OCI-LY3 (cell line): ENCODE measurements around the gene SND1.

ENCODE experiments used
- H2AFZ ChIP-seq: fragments of 200-600, 300-600 bp; shearing (Covaris generic); 2 replicates; pipeline ENCODE4 v1.6.0; 2014; ENCODE audit warnings: antibody characterized with exemption, low read depth, low read length
- H3K27ac ChIP-seq: fragments of 200-600, 300-600 bp; sonication (generic); 2 replicates; pipeline ENCODE4 v1.5.1; 2014; ENCODE audit warnings: mild to moderate bottlenecking, low read length, moderate library complexity, mixed read lengths
- H3K27me3 ChIP-seq: fragments of 200-600, 300-600 bp; sonication (generic); 2 replicates; pipeline ENCODE4 v1.6.1; 2014; ENCODE audit warnings: low read depth, low read length, mixed read lengths
- H3K36me3 ChIP-seq: fragments of 200-600, 300-600 bp; sonication (generic); replicated peaks from 2 replicates; pipeline ENCODE3; 2014; ENCODE audit warnings: low read depth, low read length, mixed read lengths
- H3K4me1 ChIP-seq: fragments of 300-600, 200-600 bp; sonication (generic); 2 replicates; pipeline ENCODE4 v1.6.1; 2014; ENCODE audit warnings: low read length, mixed read lengths
- H3K4me2 ChIP-seq: fragments of 200-600, 300-600 bp; sonication (generic); 2 replicates; pipeline ENCODE4 v1.6.1; 2014; ENCODE audit warnings: low read length, mixed read lengths
- H3K4me3 ChIP-seq: fragments of 300-600, 200-600 bp; sonication (generic); 2 replicates; pipeline ENCODE4 v1.5.1; 2014; ENCODE audit warnings: antibody characterized with exemption, mild to moderate bottlenecking, low read length, moderate library complexity
- H3K79me2 ChIP-seq: fragments of 300-600, 200-600 bp; shearing (Covaris generic); 2 replicates; pipeline ENCODE4 v1.6.1; 2014; ENCODE audit warnings: mild to moderate bottlenecking, low read length, mixed read lengths
- H3K9ac ChIP-seq: fragments of 300-600, 200-600 bp; shearing (Covaris generic); 2 replicates; pipeline ENCODE4 v1.6.0; 2014; ENCODE audit warnings: mild to moderate bottlenecking, low read length, moderate library complexity
- H3K9me3 ChIP-seq: fragments of 200-600, 300-600 bp; shearing (Covaris generic); 2 replicates; pipeline ENCODE4 v1.6.1; 2014; ENCODE audit warnings: low read length, mixed read lengths; ENCODE audit not compliant: insufficient read depth
- H4K20me1 ChIP-seq: fragments of 200-600, 300-600 bp; sonication (generic); 2 replicates; pipeline ENCODE4 v1.6.1; 2016; ENCODE audit warnings: low read length, mixed read lengths; ENCODE audit not compliant: insufficient read depth
- CTCF ChIP-seq: fragments of 200-600, 300-600 bp; sonication (generic); IDR thresholded peaks from 2 replicates; pipeline ENCODE4 v1.5.1; 2014; ENCODE audit warnings: antibody characterized with exemption, low read length, low read depth
- EZH2phosphoT487 ChIP-seq: fragments of 200-600 bp; shearing (Covaris generic); IDR thresholded peaks from 2 replicates; pipeline ENCODE4 v1.6.1; 2018; ENCODE audit warnings: antibody characterized with exemption, mixed run types, low read depth

The SND1 gene

DNA sequence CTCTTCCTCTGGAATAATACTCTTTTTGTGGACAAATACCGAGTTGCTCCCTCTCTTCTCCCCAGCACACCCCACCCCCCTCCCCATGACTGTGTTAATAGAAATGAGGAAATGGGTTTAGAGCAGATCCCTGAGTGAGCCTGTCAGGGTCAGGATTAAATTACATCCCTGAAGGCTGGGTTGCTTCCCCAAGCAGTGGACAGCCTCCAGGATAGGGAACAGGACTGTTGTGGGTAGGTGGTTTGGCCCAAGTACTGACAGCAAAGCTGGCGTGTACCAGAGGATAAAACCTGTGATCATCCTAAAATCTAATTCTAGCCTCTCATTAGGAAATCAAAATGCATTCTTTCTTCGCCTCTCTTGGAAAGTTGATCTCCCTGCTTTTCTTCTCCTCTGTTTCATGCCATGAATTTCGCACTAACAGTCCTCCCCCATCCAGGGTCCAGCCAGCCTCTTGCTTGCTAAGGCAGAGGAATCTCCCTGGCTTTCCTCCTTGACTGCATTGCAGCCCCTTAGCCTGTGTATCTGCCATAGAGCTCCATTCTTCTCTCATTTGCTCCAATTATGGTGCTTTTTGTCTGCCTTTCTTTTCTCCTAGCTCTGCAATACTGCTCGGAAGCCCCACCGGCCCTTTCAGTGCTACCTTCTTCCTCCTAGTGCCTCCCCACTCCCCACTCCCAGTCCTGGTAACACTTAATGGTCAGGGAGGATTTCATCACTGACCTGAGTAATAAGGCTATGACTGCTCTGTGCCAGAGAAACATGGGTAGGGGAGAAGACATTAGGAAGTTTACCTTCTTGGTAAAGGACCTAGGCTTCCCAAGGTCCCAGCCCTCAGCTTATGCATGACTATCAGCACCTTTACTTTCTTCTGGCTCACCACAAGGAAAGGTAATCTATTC lies 370.9 kb downstream of the SND1 start:
- H3K4me1 ChIP-seq, result no peaks in the 10 kb centered on the region
- no peak overlapping the region for H2AFZ ChIP-seq
- H4K20me1 ChIP-seq, result peaks cover 18% of the 10 kb centered on the region
- no peaks in the 10 kb centered on the region for H3K79me2 ChIP-seq
- TF ChIP-seq EZH2phosphoT487 (no peak), CTCF (no peak)
- H3K36me3 ChIP-seq, result peaks cover 17% of the 10 kb centered on the region
- H3K27me3 ChIP-seq, result no peaks in the 10 kb centered on the region
- no peak overlapping the region for H3K4me2 ChIP-seq
- no peak overlapping the region for H3K4me3 ChIP-seq
- no peak overlapping the region for H3K27ac ChIP-seq
- no peaks in the 10 kb centered on the region for H3K9me3 ChIP-seq
- no peak overlapping the region for H3K9ac ChIP-seq

DNA sequence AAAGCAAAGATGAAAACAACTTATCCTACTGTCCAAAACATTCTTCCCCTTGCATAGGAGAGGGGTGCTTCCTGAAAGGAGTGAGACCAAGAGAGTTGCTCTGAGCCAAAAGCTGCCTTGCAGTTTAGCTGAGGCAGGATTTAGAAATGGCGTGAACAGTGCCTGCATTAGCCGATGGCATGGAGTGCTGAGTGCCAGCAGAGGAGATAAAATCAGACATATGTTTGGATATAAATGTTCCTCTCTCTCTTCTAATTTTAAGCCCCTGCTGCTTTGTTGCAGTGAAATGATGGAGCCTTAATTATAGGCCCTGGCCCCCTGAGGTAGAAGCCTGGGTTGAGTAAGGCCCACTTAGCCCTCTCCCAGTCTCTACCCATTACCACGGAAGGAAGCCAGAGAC lies 372.2 kb downstream of the SND1 start:
- no peaks in the 10 kb centered on the region for H3K9me3 ChIP-seq
- H2AFZ ChIP-seq, result no peak overlapping the region
- H3K27ac ChIP-seq, result no peak overlapping the region
- no peak overlapping the region for H3K4me3 ChIP-seq
- no peaks in the 10 kb centered on the region for H3K79me2 ChIP-seq
- no peaks in the 10 kb centered on the region for H3K27me3 ChIP-seq
- H3K4me1 ChIP-seq, result no peaks in the 10 kb centered on the region
- H3K9ac ChIP-seq, result no peak overlapping the region
- H4K20me1 ChIP-seq, result peaks cover 13% of the 10 kb centered on the region; the same call in 1 of the 2 replicates
- H3K36me3 ChIP-seq, result peaks cover 20% of the 10 kb centered on the region
- no peak overlapping the region for H3K4me2 ChIP-seq
- TF ChIP-seq EZH2phosphoT487 (no peak), CTCF (no peak)

DNA sequence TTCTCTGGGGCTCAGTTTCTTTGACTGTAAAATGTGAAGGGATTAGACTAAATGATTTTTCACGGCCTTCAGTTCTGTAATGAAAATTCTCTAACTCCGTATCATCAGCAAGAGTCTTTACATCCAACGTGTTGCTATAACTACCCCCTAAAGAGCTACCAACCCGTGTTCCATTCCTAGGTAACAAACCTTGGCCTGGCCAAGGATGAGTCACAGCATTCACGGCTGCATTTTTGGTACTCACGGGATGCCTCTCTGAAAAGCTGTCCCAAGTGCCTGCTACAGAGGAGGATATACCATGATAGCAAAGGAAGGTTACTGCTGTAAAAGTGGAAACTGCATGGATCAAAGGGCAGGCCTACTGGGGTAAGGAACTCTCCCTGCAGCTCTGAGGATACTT lies 373.4 kb downstream of the SND1 start:
- H3K4me3 ChIP-seq, result no peak overlapping the region
- no peak overlapping the region for H3K4me2 ChIP-seq
- no peaks in the 10 kb centered on the region for H3K4me1 ChIP-seq
- TF ChIP-seq CTCF, result no peak
- peaks cover 2% of the 10 kb centered on the region; the same call in 1 of the 2 replicates for H3K79me2 ChIP-seq
- H2AFZ ChIP-seq, result no peak overlapping the region
- peaks cover 13% of the 10 kb centered on the region; the same call in 1 of the 2 replicates for H4K20me1 ChIP-seq
- H3K9ac ChIP-seq, result no peak overlapping the region
- H3K27me3 ChIP-seq, result no peaks in the 10 kb centered on the region
- peaks cover 30% of the 10 kb centered on the region for H3K36me3 ChIP-seq
- no peak overlapping the region for H3K27ac ChIP-seq
- no peaks in the 10 kb centered on the region for H3K9me3 ChIP-seq

GRCh38 chr7:128025819-128026218 lies 373.8 kb downstream of the SND1 start:
- Histone ChIP-seq H4K20me1 (peaks cover 13% of the 10 kb centered on the region; the same call in 1 of the 2 replicates), H3K9me3 (no peaks in the 10 kb centered on the region), H3K9ac (no peak overlapping the region), H3K36me3 (peaks cover 32% of the 10 kb centered on the region), H2AFZ (no peak overlapping the region), H3K4me3 (no peak overlapping the region), H3K27me3 (no peaks in the 10 kb centered on the region), H3K4me1 (no peaks in the 10 kb centered on the region), H3K4me2 (no peak overlapping the region), H3K79me2 (peaks cover 3% of the 10 kb centered on the region; the same call in 1 of the 2 replicates), H3K27ac (no peak overlapping the region)
- no peak for TF ChIP-seq EZH2phosphoT487
- no peak for TF ChIP-seq CTCF
